Cardiac fibroblast (primary cell): ENCODE data around the gene GABRG2.
"Not testable (repeated sequence)": the region's sequence is repeated elsewhere in the genome, so short reads cannot be mapped to it uniquely, and the experiment has no call there.

Experiments
- DNase-seq, 2 donors: peaks; one replicate each; pipeline versions ENCODE4 v3.0.0 to v3.0.0-alpha.2; 2010; ENCODE audit warnings: low read depth in 2 of 2
- H3K4me3 ChIP-seq, 2 donors: replicated peaks in 1 of 2; 1 replicate in 1 of 2; 2 replicates in 1 of 2; pipeline ENCODE4 v1.5.1; 2011; ENCODE audit warnings: low read depth in 2 of 2, low read length in 2 of 2, mild to moderate bottlenecking in 2 of 2, moderate library complexity in 1 of 2
- TF ChIP-seq, protein P1 (sequence below): IDR thresholded peaks from one replicate; pipeline ENCODE4 v1.5.1; 2011; ENCODE audit warnings: low read depth, mild to moderate bottlenecking, low read length, inconsistent platforms

Gene GABRG2

DNA sequence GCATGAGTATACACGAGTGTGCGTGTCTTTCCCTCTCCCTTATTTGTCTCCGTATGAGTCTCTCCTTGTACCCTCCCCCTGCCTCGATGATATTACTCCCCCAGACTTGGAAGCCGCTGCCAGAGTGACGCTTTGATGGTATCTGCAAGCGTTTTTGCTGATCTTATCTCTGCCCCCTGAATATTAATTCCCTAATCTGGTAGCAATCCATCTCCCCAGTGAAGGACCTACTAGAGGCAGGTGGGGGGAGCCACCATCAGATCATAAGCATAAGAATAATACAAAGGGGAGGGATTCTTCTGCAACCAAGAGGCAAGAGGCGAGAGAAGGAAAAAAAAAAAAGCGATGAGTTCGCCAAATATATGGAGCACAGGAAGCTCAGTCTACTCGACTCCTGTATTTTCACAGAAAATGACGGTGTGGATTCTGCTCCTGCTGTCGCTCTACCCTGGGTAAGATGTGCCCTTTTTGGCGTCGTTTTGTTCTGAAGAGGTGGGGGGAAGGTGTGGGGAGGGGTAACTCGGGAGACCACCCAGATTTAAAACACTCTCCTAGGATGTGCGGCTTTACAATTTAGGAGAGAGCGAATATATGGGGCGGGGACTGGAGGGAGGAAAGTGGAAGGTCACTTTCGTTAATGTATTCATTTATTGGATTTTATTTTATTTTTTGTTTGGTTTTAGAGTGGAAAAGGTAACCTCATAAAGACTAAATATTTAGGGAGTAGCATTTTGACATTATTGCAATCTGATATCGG lies at the start of gene GABRG2:
TSS of gene GABRG2 (plus strand) at position 119 of the 757 bp plus-strand sequence. CDS start at position 346, 227 bp downstream.
- no peak for DNase-seq
- TF ChIP-seq, protein P1, sequence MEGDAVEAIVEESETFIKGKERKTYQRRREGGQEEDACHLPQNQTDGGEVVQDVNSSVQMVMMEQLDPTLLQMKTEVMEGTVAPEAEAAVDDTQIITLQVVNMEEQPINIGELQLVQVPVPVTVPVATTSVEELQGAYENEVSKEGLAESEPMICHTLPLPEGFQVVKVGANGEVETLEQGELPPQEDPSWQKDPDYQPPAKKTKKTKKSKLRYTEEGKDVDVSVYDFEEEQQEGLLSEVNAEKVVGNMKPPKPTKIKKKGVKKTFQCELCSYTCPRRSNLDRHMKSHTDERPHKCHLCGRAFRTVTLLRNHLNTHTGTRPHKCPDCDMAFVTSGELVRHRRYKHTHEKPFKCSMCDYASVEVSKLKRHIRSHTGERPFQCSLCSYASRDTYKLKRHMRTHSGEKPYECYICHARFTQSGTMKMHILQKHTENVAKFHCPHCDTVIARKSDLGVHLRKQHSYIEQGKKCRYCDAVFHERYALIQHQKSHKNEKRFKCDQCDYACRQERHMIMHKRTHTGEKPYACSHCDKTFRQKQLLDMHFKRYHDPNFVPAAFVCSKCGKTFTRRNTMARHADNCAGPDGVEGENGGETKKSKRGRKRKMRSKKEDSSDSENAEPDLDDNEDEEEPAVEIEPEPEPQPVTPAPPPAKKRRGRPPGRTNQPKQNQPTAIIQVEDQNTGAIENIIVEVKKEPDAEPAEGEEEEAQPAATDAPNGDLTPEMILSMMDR = no peak
- H3K4me3 ChIP-seq = no peak within 1 kb of the TSS

DNA sequence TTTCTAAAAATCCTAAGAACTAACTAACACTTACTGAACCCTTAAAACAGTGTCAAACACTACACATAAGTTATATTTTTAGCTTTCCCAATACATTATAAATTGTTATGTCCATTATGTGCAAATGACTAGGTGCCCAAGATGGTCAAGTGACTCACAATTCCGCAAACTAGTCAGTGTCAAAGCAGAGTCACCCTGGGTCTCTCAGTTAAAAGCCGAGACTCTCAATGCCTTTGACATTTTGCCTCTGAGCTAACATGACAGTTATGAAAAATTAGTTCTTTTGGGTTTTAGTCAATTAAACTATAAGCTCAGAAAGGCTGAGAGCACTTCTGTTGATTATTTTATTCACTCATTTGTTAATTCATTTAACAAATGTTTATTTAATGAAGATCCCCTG lies 42.3 kb upstream of the GABRG2 start:
- DNase-seq = no peak
- TF ChIP-seq, protein P1 = no peak
- H3K4me3 ChIP-seq = no peak overlapping the region

DNA sequence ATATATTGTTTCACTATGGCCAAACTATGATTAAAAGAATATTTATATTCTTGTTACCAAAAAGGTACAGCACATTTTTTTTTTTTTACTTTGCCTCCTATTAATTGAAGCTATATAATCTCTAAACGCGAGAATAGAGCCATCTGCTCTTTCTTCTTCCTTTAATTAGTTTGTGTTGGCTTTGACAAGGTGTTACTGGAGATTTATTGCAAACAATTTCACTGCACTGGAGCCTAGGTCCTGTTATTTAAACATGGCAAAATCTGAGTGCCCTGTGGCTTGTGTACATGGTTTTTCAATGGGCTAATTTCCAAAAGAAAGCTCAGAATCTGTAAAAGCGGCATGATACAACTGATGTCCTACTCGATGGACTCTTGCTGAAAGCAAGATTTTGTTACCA lies 40.8 kb upstream of the GABRG2 start:
- TF ChIP-seq, protein P1 = no peak
- no peak for DNase-seq
- no peak overlapping the region for H3K4me3 ChIP-seq

DNA sequence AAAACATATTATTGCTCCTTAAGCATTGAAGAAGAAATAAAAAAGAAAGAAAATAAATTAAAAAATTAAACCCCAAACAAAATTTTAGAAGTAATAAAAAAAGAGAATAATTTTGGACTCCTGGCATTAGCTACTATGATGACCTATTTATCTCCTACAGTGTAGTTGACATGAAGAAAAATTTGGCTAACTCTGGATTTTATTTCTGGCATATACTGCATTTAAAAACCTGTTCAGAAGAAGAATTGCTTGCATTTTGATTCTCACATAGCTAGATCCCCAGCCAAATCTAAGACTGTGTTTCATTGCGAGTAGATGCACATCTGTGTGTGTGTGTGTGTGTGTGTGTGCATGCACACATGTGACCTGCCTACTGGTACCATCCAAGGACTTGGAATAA lies 30.1 kb upstream of the GABRG2 start:
- TF ChIP-seq, protein P1 = no peak
- H3K4me3 ChIP-seq = no peak overlapping the region
- no peak for DNase-seq

DNA sequence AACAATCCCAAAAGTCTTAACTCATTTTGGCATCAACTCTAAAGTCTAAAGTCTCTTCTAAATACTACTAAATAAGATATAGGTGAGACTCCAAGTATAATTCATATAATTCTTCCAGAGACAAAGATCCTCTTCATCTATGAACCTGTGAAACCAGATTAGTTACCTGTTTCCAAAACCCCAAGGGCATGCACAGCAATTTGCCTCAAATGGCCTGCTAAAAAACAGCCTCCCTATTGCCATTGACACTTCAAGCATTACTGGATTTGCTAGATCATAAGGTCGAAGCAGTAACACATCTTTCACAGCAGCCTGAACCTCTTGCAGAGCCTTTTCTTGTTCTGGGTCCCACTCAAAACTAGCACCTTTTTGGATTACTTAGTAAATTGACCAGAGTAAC lies 20.3 kb upstream of the GABRG2 start:
- H3K4me3 ChIP-seq = no peak overlapping the region
- TF ChIP-seq, protein P1 = no peak
- DNase-seq = no peak

DNA sequence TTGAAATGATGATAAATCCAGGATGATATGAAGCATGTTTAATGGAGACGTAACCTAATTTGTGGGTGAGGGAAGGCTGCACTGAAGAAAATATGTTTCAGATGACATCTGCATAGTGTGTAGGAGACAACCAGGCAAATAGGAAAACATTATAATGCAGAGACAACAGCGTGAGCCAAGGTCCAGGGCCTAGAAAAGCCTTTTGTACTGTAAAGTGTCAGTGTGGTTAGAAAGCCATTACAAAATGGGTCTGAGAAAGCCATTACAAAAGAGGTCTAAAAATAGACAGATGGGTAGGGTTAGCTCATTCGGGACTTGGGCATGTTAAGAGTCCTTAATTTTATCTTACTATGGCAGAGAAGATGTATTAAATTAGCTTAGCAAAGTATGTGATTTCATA lies 14.9 kb upstream of the GABRG2 start:
- TF ChIP-seq, protein P1 = no peak
- no peak overlapping the region for H3K4me3 ChIP-seq
- DNase-seq = no peak

DNA sequence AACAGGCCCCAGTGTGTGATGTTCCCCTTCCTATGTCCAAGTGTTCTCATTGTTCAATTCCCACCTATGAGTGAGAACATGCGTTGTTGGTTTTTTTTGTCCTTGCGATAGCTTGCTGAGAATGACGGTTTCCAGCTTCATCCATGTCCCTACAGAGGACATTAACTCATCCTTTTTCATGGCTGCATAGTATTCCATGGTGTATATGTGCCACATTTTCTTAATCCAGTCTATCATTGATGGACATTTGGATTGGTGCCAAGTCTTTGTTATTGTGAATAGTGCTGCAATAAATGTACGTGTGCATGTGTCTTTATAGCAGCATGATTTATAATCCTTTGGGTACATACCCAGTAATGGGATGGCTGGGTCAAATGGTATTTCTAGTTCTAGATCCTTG lies 12.5 kb upstream of the GABRG2 start:
- DNase-seq, H3K4me3 ChIP-seq: not testable (repeated sequence)
